SK-N-SH (cell line): ENCODE results near the gene HAO2. TPM values are rescaled to one million over a fixed set of nuclear protein-coding genes. Genes with fewer than 3 reads are reported as not detected.

Source experiments
- CTCF ChIA-PET: fragments of 300-600, 350-600 bp; formaldehyde crosslinking; extraction: SDS; loops from one replicate; lab custom pipeline; 2021; lab: Yijun Ruan, JAX
- POLR2A ChIA-PET: fragments of 350-600 bp; sonication (Branson Sonifier 250); formaldehyde crosslinking; extraction: SDS; loops from one replicate; lab custom pipeline; 2020; ENCODE audit warnings: antibody characterized with exemption, inconsistent platforms; lab: Yijun Ruan, JAX
- DNase-seq: peaks from one replicate; pipeline ENCODE4 v3.0.0; 2012
- H2AFZ ChIP-seq: fragments of 200-600 bp; sonication (generic); 2 replicates; pipeline ENCODE4 v1.8.1; 2016; ENCODE audit warnings: antibody characterized with exemption, mild to moderate bottlenecking, low read depth
- H3F3A ChIP-seq: fragments of 200-600 bp; sonication (generic); replicated peaks from 2 replicates; pipeline ENCODE3; 2016; ENCODE audit warnings: antibody characterized with exemption, mild to moderate bottlenecking; ENCODE audit not compliant: insufficient read depth
- H3K27ac ChIP-seq, 2 experiments: fragments of 200-500 bp in 1 of 2; fragments of 200-600 bp in 1 of 2; sonication (Bioruptor generic) in 1 of 2; sonication (generic), shearing (Covaris generic) in 1 of 2; 2 replicates each; pipeline versions ENCODE4 v1.5.1 to v1.6.1; 2014 to 2016; ENCODE audit warnings: low read depth in 2 of 2, inconsistent platforms in 1 of 2, low read length in 1 of 2, mild to moderate bottlenecking in 1 of 2, mixed read lengths in 1 of 2
- H3K27me3 ChIP-seq: fragments of 200-600 bp; sonication (generic), shearing (Covaris generic); 2 replicates; pipeline ENCODE4 v1.6.1; 2016; ENCODE audit warnings: mixed run types; ENCODE audit not compliant: insufficient read depth
- H3K36me3 ChIP-seq, 2 experiments: fragments of 200-500 bp in 1 of 2; fragments of 200-600 bp in 1 of 2; sonication (Bioruptor generic) in 1 of 2; sonication (generic) in 1 of 2; replicated peaks in 1 of 2; 2 replicates each; pipeline versions ENCODE3 to v1.5.1; 2014 to 2016; ENCODE audit warnings: low read length in 1 of 2, mild to moderate bottlenecking in 1 of 2; ENCODE audit not compliant: insufficient read depth in 2 of 2, control insufficient read depth in 1 of 2
- H3K4me1 ChIP-seq, 2 experiments: fragments of 200-500 bp in 1 of 2; fragments of 200-600 bp in 1 of 2; sonication (Bioruptor generic) in 1 of 2; sonication (generic), shearing (Covaris generic) in 1 of 2; 2 replicates each; pipeline versions ENCODE4 v1.5.1 to v1.6.1; 2014 to 2016; ENCODE audit warnings: low read depth in 1 of 2, low read length in 1 of 2, mixed run types in 1 of 2; ENCODE audit not compliant: insufficient read depth in 2 of 2, control insufficient read depth in 1 of 2
- H3K4me2 ChIP-seq: fragments of 200-600 bp; sonication (generic), shearing (Covaris generic); 2 replicates; pipeline ENCODE4 v1.6.1; 2017; ENCODE audit warnings: mixed run types
- H3K4me3 ChIP-seq, 2 experiments: fragments of 200-500 bp in 1 of 2; fragments of 200-600 bp in 1 of 2; sonication (Bioruptor generic) in 1 of 2; sonication (generic), shearing (Covaris generic) in 1 of 2; 2 replicates each; pipeline versions ENCODE4 v1.5.1 to v1.8.1; 2014 to 2016; ENCODE audit warnings: low read depth in 2 of 2, inconsistent platforms in 1 of 2, low read length in 1 of 2, mild to moderate bottlenecking in 1 of 2, mixed read lengths in 1 of 2, moderate library complexity in 1 of 2
- H3K79me2 ChIP-seq: fragments of 200-600 bp; sonication (generic); 2 replicates; pipeline ENCODE4 v1.8.1; 2017; ENCODE audit warnings: mild to moderate bottlenecking; ENCODE audit not compliant: insufficient read depth
- H3K9ac ChIP-seq: fragments of 200-600 bp; sonication (generic); 2 replicates; pipeline ENCODE4 v1.6.1; 2017; ENCODE audit warnings: mixed run types
- H3K9me2 ChIP-seq: fragments of 200-600 bp; sonication (generic); 2 replicates; pipeline ENCODE4 v1.6.1; 2017; ENCODE audit warnings: mixed run types
- H3K9me3 ChIP-seq: fragments of 200-600 bp; sonication (generic); 2 replicates; pipeline ENCODE4 v1.6.1; 2017; ENCODE audit warnings: mixed run types, mild to moderate bottlenecking, moderate library complexity
- H4K20me1 ChIP-seq: fragments of 200-600 bp; sonication (generic); 2 replicates; pipeline ENCODE4 v1.6.1; 2017; ENCODE audit warnings: mild to moderate bottlenecking, mixed run types; ENCODE audit not compliant: insufficient read depth
- CHD2 ChIP-seq: fragments of 150-350 bp; IDR thresholded peaks from 2 replicates; pipeline ENCODE4 v1.6.1; 2018; ENCODE audit warnings: low read length; ENCODE audit not compliant: partially characterized antibody
- CTCF ChIP-seq: fragments of 200-600 bp; sonication (generic); IDR thresholded peaks from 2 replicates; pipeline ENCODE4 v1.6.1; 2017; ENCODE audit warnings: antibody characterized with exemption, mild to moderate bottlenecking, moderate library complexity
- EP300 ChIP-seq, 2 experiments: IDR thresholded peaks; 2 replicates each; pipeline versions ENCODE4 v1.4.0 to v1.6.1; 2012; ENCODE audit warnings: borderline replicate concordance in 1 of 2, low read depth in 1 of 2, low read length in 1 of 2
- FOXJ3 ChIP-seq: sonication (generic); formaldehyde crosslinking; IDR thresholded peaks from 2 replicates; pipeline ENCODE4 v1.5.1; 2020; ENCODE audit warnings: mild to moderate bottlenecking, missing genetic modification reagents
- GABPA ChIP-seq: IDR thresholded peaks from 2 replicates; pipeline ENCODE4 v1.4.0; 2012; ENCODE audit warnings: low read depth, mild to moderate bottlenecking
- MEF2A ChIP-seq: IDR thresholded peaks from 2 replicates; pipeline ENCODE4 v1.4.0; 2012; ENCODE audit warnings: low read depth, borderline replicate concordance
- POLR2AphosphoS5 ChIP-seq: IDR thresholded peaks from 2 replicates; pipeline ENCODE4 v1.6.1; 2012; ENCODE audit warnings: low read depth, low read length
- RAD21 ChIP-seq: IDR thresholded peaks from 2 replicates; pipeline ENCODE4 v1.6.1; 2012; ENCODE audit warnings: mild to moderate bottlenecking, low read length
- RCOR1 ChIP-seq: fragments of 150-350 bp; IDR thresholded peaks from 2 replicates; pipeline ENCODE4 v1.6.1; 2017; ENCODE audit warnings: antibody characterized with exemption, low read length
- SMC3 ChIP-seq: IDR thresholded peaks from 2 replicates; pipeline ENCODE4 v1.6.1; 2012; ENCODE audit warnings: low read depth, low read length, improper control_type of control experiment
- TAF1 ChIP-seq: IDR thresholded peaks from 2 replicates; pipeline ENCODE4 v1.6.1; 2012; ENCODE audit warnings: low read depth, mild to moderate bottlenecking, low read length, moderate library complexity, borderline replicate concordance
- USF1 ChIP-seq: IDR thresholded peaks from 2 replicates; pipeline ENCODE4 v1.4.0; 2012; ENCODE audit warnings: low read depth, borderline replicate concordance
- ZBTB33 ChIP-seq: IDR thresholded peaks from 2 replicates; pipeline ENCODE4 v1.4.0; 2012; ENCODE audit warnings: low read depth, borderline replicate concordance
- WGBS: methylation state at CpG from one replicate; pipeline ENCODE4 v1.1.6; 2017; ENCODE audit warnings: low lambda C conversion rate; 5-methylcytosine and 5-hydroxymethylcytosine counted together
- polyA plus RNA-seq, 3 experiments: library from polyadenylated mRNA; depleted of rRNA; stranded (reverse); fragments of >200 nt; gene quantifications; 2 replicates each; pipeline ENCODE4 v1.2.3, GENCODE V29; 2012

The HAO2 gene
- polyA plus RNA-seq, 1 of the 3 experiments (the other 2 are of a cell fraction): not detected

- WGBS: 42% methylated on average over 5 of the region's 5 CpGs
- no peaks in the 10 kb centered on the region for H3K9me2 ChIP-seq
- CTCF ChIA-PET: interaction anchor here (1.2 kb wide), 1 partner anchor 14 kb away, joined by 4 read pairs; no protein-coding TSS in a partner anchor
Observed at GRCh38 chr1:119380983-119381662, 12.5 kb downstream of the HAO2 start.

GRCh38 chr1:119384591-119384990 is 16.0 kb downstream of the HAO2 start:
- Histone ChIP-seq H3K27me3 (no peaks in the 10 kb centered on the region), H3K9me2 (no peaks in the 10 kb centered on the region), H3F3A (no peaks in the 10 kb centered on the region), H3K4me3 (no peak overlapping the region), H3K36me3 (no peaks in the 10 kb centered on the region), H3K9ac (no peak overlapping the region), H2AFZ (no peak overlapping the region), H3K4me2 (no peak overlapping the region), H3K79me2 (no peaks in the 10 kb centered on the region), H3K9me3 (no peaks in the 10 kb centered on the region), H3K27ac (no peak overlapping the region), H3K4me1 (no peaks in the 10 kb centered on the region), H4K20me1 (no peaks in the 10 kb centered on the region)
- WGBS: 3% methylated on average over 4 of the region's 4 CpGs
- ChIA-PET POLR2A (no interaction called here), CTCF (no interaction called here)
- no peak for TF ChIP-seq POLR2AphosphoS5
- no peak for DNase-seq

More at GRCh38 chr1:119380983-119381662, 12.5 kb downstream of the HAO2 start:
- Histone ChIP-seq H2AFZ (no peak overlapping the region), H3K4me3 (no peak overlapping the region), H3K9ac (no peak overlapping the region), H3F3A (no peaks in the 10 kb centered on the region), H3K4me2 (no peak overlapping the region), H3K27ac (no peak overlapping the region), H3K9me3 (no peaks in the 10 kb centered on the region), H3K4me1 (no peaks in the 10 kb centered on the region), H3K79me2 (no peaks in the 10 kb centered on the region), H3K27me3 (peaks cover 5% of the 10 kb centered on the region; the same call in 1 of the 2 replicates), H3K36me3 (no peaks in the 10 kb centered on the region), H4K20me1 (no peaks in the 10 kb centered on the region)
- POLR2A ChIA-PET: no interaction called here
- no peak for DNase-seq
- no peak for TF ChIP-seq USF1
- TF ChIP-seq CTCF: no peak
- TF ChIP-seq EP300 (IDR thresholded peaks at IDR 0.05; ENCODE audit: borderline replicate concordance in 1 of 2, low read depth in 1 of 2, low read length in 1 of 2): no peak

GRCh38 chr1:119385650-119386049 is 17.1 kb downstream of the HAO2 start:
- Histone ChIP-seq H3K9me2 (no peaks in the 10 kb centered on the region), H3K36me3 (no peaks in the 10 kb centered on the region), H3K27me3 (no peaks in the 10 kb centered on the region), H4K20me1 (no peaks in the 10 kb centered on the region), H3K4me3 (no peak overlapping the region), H3F3A (no peaks in the 10 kb centered on the region), H2AFZ (no peak overlapping the region), H3K4me1 (no peaks in the 10 kb centered on the region), H3K9ac (no peak overlapping the region), H3K4me2 (no peak overlapping the region), H3K27ac (no peak overlapping the region), H3K79me2 (no peaks in the 10 kb centered on the region), H3K9me3 (no peaks in the 10 kb centered on the region)
- CTCF ChIA-PET: interaction anchor here (0.6 kb wide), 1 partner anchor 49 kb away, joined by 3 read pairs; no protein-coding TSS in a partner anchor
- DNase-seq: no peak
- 12% methylated on average over 1 of the region's 1 CpG for WGBS
- POLR2A ChIA-PET: no interaction called here
- TF ChIP-seq GABPA (no peak), TAF1 (no peak), SMC3 (no peak), MEF2A (no peak), CTCF (no peak), CHD2 (no peak), FOXJ3 (no peak), RCOR1 (no peak), EP300 (IDR thresholded peaks at IDR 0.05; ENCODE audit: borderline replicate concordance in 1 of 2, low read depth in 1 of 2, low read length in 1 of 2) (no peak), RAD21 (no peak), ZBTB33 (no peak)
